Ishikawa (cell line): ENCODE results near the gene STARD10.

Source experiments
- CEBPB ChIP-seq: IDR thresholded peaks from 2 replicates; pipeline ENCODE4 v1.6.1; 2012
- CREB1 ChIP-seq: IDR thresholded peaks from 2 replicates; pipeline ENCODE4 v1.6.1; 2012; ENCODE audit warnings: low read depth
- FOXM1 ChIP-seq: IDR thresholded peaks from 2 replicates; pipeline ENCODE4 v1.6.1; 2012; ENCODE audit warnings: low read depth, borderline replicate concordance
- NFIC ChIP-seq: IDR thresholded peaks from 2 replicates; pipeline ENCODE4 v1.6.1; 2012
- RAD21 ChIP-seq: IDR thresholded peaks from 2 replicates; pipeline ENCODE4 v1.6.1; 2012; ENCODE audit warnings: low read depth
- TCF12 ChIP-seq: IDR thresholded peaks from 2 replicates; pipeline ENCODE4 v1.6.1; 2012; ENCODE audit warnings: low read depth
- YY1 ChIP-seq: IDR thresholded peaks from 2 replicates; pipeline ENCODE4 v1.6.1; 2012; ENCODE audit warnings: low read depth
- TF ChIP-seq, protein P1 (sequence below): IDR thresholded peaks from 2 replicates; pipeline ENCODE4 v1.6.1; 2012
- TF ChIP-seq, protein P2 (sequence below): IDR thresholded peaks from 2 replicates; pipeline ENCODE4 v1.6.1; 2012; ENCODE audit warnings: low read depth, mild to moderate bottlenecking

DNA sequence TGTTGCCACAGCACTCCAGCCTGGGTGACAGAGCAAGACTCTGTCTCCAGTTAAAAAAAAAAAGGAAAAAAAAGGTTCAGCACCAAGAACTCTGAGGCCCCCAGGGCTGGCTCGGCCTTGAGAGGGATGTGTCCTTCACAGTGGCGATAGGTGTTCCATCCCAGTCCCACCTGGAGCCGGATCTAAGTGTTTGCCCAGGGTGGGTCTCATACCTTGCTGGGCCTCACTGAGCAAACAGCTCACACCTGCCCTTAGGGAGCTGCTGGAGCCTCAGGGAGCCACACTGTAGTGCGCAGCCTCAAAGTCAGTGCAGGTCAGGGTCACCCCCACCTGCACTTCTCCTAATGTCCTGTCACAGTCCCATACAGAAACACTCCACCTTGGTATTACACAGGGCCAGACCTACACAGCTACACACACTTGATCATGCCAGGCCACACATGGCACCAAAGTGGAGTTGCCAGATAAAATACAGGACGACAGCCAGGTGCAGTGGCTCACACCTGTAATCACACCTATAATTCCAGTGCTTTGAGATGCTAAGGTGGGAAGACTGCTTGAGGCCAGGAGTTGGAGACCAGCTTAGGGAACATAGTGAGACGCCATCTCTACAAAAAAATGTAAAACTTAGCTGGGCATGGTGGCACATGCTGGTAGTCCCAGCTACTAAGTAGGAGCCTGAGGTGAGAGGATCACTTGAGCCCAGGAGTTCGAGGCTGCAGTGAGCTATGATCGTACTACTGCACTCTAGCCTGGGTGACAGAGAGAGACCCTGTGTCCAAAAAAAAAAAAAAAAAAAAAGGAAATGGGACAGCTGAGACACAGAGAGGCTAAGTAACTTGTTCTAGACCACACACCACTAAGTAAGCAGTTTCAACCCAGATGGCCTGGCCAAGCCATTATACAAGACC, 7.3 kb downstream of the STARD10 start:
- TF ChIP-seq YY1 (no peak), RAD21 (no peak), FOXM1 (no peak), TCF12 (no peak), CREB1 (no peak), NFIC (no peak), CEBPB (no peak)
- TF ChIP-seq, protein P1, sequence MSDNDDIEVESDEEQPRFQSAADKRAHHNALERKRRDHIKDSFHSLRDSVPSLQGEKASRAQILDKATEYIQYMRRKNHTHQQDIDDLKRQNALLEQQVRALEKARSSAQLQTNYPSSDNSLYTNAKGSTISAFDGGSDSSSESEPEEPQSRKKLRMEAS: no peak
- TF ChIP-seq, protein P2, sequence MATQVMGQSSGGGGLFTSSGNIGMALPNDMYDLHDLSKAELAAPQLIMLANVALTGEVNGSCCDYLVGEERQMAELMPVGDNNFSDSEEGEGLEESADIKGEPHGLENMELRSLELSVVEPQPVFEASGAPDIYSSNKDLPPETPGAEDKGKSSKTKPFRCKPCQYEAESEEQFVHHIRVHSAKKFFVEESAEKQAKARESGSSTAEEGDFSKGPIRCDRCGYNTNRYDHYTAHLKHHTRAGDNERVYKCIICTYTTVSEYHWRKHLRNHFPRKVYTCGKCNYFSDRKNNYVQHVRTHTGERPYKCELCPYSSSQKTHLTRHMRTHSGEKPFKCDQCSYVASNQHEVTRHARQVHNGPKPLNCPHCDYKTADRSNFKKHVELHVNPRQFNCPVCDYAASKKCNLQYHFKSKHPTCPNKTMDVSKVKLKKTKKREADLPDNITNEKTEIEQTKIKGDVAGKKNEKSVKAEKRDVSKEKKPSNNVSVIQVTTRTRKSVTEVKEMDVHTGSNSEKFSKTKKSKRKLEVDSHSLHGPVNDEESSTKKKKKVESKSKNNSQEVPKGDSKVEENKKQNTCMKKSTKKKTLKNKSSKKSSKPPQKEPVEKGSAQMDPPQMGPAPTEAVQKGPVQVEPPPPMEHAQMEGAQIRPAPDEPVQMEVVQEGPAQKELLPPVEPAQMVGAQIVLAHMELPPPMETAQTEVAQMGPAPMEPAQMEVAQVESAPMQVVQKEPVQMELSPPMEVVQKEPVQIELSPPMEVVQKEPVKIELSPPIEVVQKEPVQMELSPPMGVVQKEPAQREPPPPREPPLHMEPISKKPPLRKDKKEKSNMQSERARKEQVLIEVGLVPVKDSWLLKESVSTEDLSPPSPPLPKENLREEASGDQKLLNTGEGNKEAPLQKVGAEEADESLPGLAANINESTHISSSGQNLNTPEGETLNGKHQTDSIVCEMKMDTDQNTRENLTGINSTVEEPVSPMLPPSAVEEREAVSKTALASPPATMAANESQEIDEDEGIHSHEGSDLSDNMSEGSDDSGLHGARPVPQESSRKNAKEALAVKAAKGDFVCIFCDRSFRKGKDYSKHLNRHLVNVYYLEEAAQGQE: no peak
